Neural cell (in vitro differentiated cells): ENCODE measurements around the gene MSANTD7. TPM values are rescaled to one million over a fixed set of nuclear protein-coding genes. Genes with fewer than 3 reads are reported as not detected.
A peak's percentile ranks its signal among the peaks of the same experiment; 100 is the strongest.

Experiments
- H2AFZ ChIP-seq: fragments of 200-600, 300-800 bp; sonication (generic), shearing (Covaris generic); 2 replicates; pipeline ENCODE4 v1.6.0; 2014; ENCODE audit warnings: low read depth, mild to moderate bottlenecking, antibody characterized with exemption, low read length, moderate library complexity
- H3F3A ChIP-seq: fragments of 200-600 bp; shearing (Covaris generic); 2 replicates; pipeline ENCODE4 v1.6.1; 2016; ENCODE audit warnings: mild to moderate bottlenecking, moderate library complexity, mixed read lengths, antibody characterized with exemption, low read length; ENCODE audit not compliant: insufficient read depth, poor library complexity, severe bottlenecking
- H3K27ac ChIP-seq: fragments of 200-600, 300-800 bp; sonication (generic), shearing (Covaris generic); 2 replicates; pipeline ENCODE4 v1.5.1; 2014; ENCODE audit warnings: mild to moderate bottlenecking, low read length, moderate library complexity
- H3K27me3 ChIP-seq: fragments of 300-800, 200-600 bp; sonication (generic), shearing (Covaris generic); 2 replicates; pipeline ENCODE4 v1.6.0; 2014; ENCODE audit warnings: mild to moderate bottlenecking, low read depth, low read length, moderate library complexity; ENCODE audit not compliant: insufficient read depth
- H3K36me3 ChIP-seq: fragments of 300-800, 200-600 bp; sonication (generic), shearing (Covaris generic); 2 replicates; pipeline ENCODE4 v1.5.1; 2014; ENCODE audit warnings: mild to moderate bottlenecking, antibody characterized with exemption, low read length, moderate library complexity; ENCODE audit not compliant: insufficient read depth
- H3K4me2 ChIP-seq: fragments of 300-800, 200-600 bp; sonication (generic), shearing (Covaris generic); 2 replicates; pipeline ENCODE4 v1.6.0; 2014; ENCODE audit warnings: mild to moderate bottlenecking, low read length
- H3K4me3 ChIP-seq: fragments of 300-800, 200-600 bp; sonication (generic), shearing (Covaris generic); 2 replicates; pipeline ENCODE4 v1.5.1; 2014; ENCODE audit warnings: mild to moderate bottlenecking, low read length, moderate library complexity
- H3K79me2 ChIP-seq: fragments of 200-600 bp; shearing (Covaris generic); replicated peaks from 2 replicates; pipeline ENCODE4 v1.6.0; 2014; ENCODE audit warnings: mild to moderate bottlenecking, low read length, moderate library complexity; ENCODE audit not compliant: insufficient read depth
- H3K9ac ChIP-seq: fragments of 300-800, 200-600 bp; sonication (generic), shearing (Covaris generic); 2 replicates; pipeline ENCODE4 v1.6.1; 2016; ENCODE audit warnings: mild to moderate bottlenecking, low read length, mixed read lengths
- H3K9me2 ChIP-seq: fragments of 200-600 bp; shearing (Covaris generic); 2 replicates; pipeline ENCODE4 v1.6.1; 2016; ENCODE audit warnings: mild to moderate bottlenecking, low read length, mixed read lengths; ENCODE audit not compliant: insufficient read depth
- H3K9me3 ChIP-seq: fragments of 200-600, 300-800 bp; sonication (generic), shearing (Covaris generic); 2 replicates; pipeline ENCODE4 v1.6.1; 2016; ENCODE audit warnings: mild to moderate bottlenecking, mixed run types, low read length, moderate library complexity, mixed read lengths
- H4K20me1 ChIP-seq: fragments of 200-600 bp; shearing (Covaris generic); 2 replicates; pipeline ENCODE4 v1.6.1; 2016; ENCODE audit warnings: mild to moderate bottlenecking, mixed run types; ENCODE audit not compliant: insufficient read depth
- CTCF ChIP-seq: fragments of 450-650 bp; IDR thresholded peaks from 2 replicates; pipeline ENCODE4 v1.5.1; 2014; ENCODE audit warnings: antibody characterized with exemption, mild to moderate bottlenecking, moderate library complexity; ENCODE audit not compliant: poor library complexity, severe bottlenecking
- EP300 ChIP-seq: fragments of 450-650 bp; conservative IDR thresholded peaks from 2 replicates; pipeline ENCODE4 v1.6.1; 2014; ENCODE audit warnings: antibody characterized with exemption, mild to moderate bottlenecking, moderate library complexity; ENCODE audit not compliant: poor library complexity, severe bottlenecking
- EZH2 ChIP-seq: fragments of 200-600, 300-800 bp; shearing (Covaris generic), sonication (generic); IDR thresholded peaks from 2 replicates; pipeline ENCODE4 v1.6.1; 2014; ENCODE audit warnings: antibody characterized with exemption, low read length, borderline replicate concordance, mild to moderate bottlenecking; ENCODE audit not compliant: insufficient read depth, poor library complexity, severe bottlenecking
- MXI1 ChIP-seq: fragments of 450-650 bp; conservative IDR thresholded peaks from 2 replicates; pipeline ENCODE4 v1.6.1; 2014; ENCODE audit warnings: antibody characterized with exemption, mild to moderate bottlenecking; ENCODE audit not compliant: poor library complexity, severe bottlenecking
- POLR2AphosphoS5 ChIP-seq: IDR thresholded peaks from 2 replicates; pipeline ENCODE4 v1.6.1; 2012
- RAD21 ChIP-seq: fragments of 450-650 bp; conservative IDR thresholded peaks from 2 replicates; pipeline ENCODE4 v1.6.1; 2014; ENCODE audit warnings: antibody characterized with exemption, mild to moderate bottlenecking, moderate library complexity
- REST ChIP-seq: IDR thresholded peaks from 2 replicates; pipeline ENCODE4 v1.6.1; 2012; ENCODE audit warnings: borderline replicate concordance
- SMC3 ChIP-seq: fragments of 450-650 bp; conservative IDR thresholded peaks from 2 replicates; pipeline ENCODE4 v1.6.1; 2014; ENCODE audit warnings: antibody characterized with exemption, mild to moderate bottlenecking, moderate library complexity; ENCODE audit not compliant: poor library complexity
- TAF1 ChIP-seq: IDR thresholded peaks from 2 replicates; pipeline ENCODE4 v1.6.1; 2012; ENCODE audit warnings: low read depth
- polyA plus RNA-seq: library from polyadenylated mRNA; depleted of rRNA; stranded (reverse); fragments of >200 nt; gene quantifications from 2 replicates; pipeline ENCODE4 v1.2.3, GENCODE V29; 2014

The MSANTD7 gene
- polyA plus RNA-seq, 1 donor from 2014 or later: 21.1 TPM

GRCh38 chr10:14837003-14837756 is 926 bp upstream of the MSANTD7 start:
- peak overlapping the region; percentile 98 for H3K27ac ChIP-seq
- H3K27me3 ChIP-seq: no peaks in the 10 kb centered on the region
- no peaks in the 10 kb centered on the region for H3K9me3 ChIP-seq
- peak overlapping the region; percentile 76 for H3K4me2 ChIP-seq
- peak overlapping the region; percentile 53 for H2AFZ ChIP-seq
- peaks cover 17% of the 10 kb centered on the region for H3K79me2 ChIP-seq
- peak overlapping the region; percentile 96 for H3K4me3 ChIP-seq
- no peaks in the 10 kb centered on the region for H3K9me2 ChIP-seq
- peak overlapping the region; percentile 94 for H3K9ac ChIP-seq
- TF ChIP-seq MXI1 (no peak), RAD21 (no peak), CTCF (no peak), REST (no peak), EP300 (no peak), POLR2AphosphoS5 (no peak), TAF1 (no peak), EZH2 (no peak), SMC3 (no peak)
- no peaks in the 10 kb centered on the region for H4K20me1 ChIP-seq
- peaks cover 3% of the 10 kb centered on the region for H3K36me3 ChIP-seq
- H3F3A ChIP-seq: peaks cover 7% of the 10 kb centered on the region

GRCh38 chr10:14838582-14839304 is 637 bp downstream of the MSANTD7 start:
- no peaks in the 10 kb centered on the region for H3K27me3 ChIP-seq
- H3K4me3 ChIP-seq: peak overlapping the region; percentile 96
- peak overlapping the region; percentile 94 for H3K9ac ChIP-seq
- peaks cover 7% of the 10 kb centered on the region for H3F3A ChIP-seq
- TF ChIP-seq RAD21: peak; percentile 6
- no peak for TF ChIP-seq EP300
- no peak for TF ChIP-seq SMC3
- TF ChIP-seq TAF1: peak; percentile 63
- TF ChIP-seq EZH2: no peak
- no peak for TF ChIP-seq REST
- TF ChIP-seq CTCF: no peak
- H3K9me3 ChIP-seq: no peaks in the 10 kb centered on the region
- H2AFZ ChIP-seq: peak overlapping the region; percentile 65
- peaks cover 17% of the 10 kb centered on the region for H3K79me2 ChIP-seq
- peaks cover 8% of the 10 kb centered on the region for H3K36me3 ChIP-seq
- H3K9me2 ChIP-seq: no peaks in the 10 kb centered on the region
- H3K4me2 ChIP-seq: peak overlapping the region; percentile 63
- no peaks in the 10 kb centered on the region for H4K20me1 ChIP-seq
- peak overlapping the region; percentile 98 for H3K27ac ChIP-seq
